Activated gamma-delta T cell (primary cell): ENCODE data around the gene TCF7L2.

Experiments
- DNase-seq: peaks from one replicate; lab custom pipeline; 2025; lab: John Stamatoyannopoulos, UW

TCF7L2 gene

DNA sequence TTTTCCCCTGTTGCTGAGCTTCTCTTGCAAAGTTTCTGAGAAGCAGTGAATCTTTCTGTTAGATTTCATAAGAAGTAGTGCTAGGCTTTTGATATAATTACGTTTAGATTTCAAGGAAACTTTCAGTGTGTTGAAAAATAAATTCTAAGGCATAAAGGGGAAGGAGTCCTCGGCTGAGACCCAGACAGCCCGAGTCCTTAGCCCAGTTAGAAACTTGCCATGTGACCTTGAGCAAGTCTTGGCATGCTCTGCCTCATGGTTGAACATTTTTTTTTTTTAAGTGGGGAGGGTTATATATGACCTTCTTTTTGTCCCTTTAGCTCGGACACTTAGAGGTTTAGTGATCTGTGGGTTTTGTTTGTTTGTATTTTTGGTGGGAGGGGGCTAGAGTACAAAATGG is 117.5 kb downstream of the TCF7L2 start:
- DNase-seq: no peak

GRCh38 chr10:113068178-113068890 is 118.3 kb downstream of the TCF7L2 start:
- no peak for DNase-seq

DNA sequence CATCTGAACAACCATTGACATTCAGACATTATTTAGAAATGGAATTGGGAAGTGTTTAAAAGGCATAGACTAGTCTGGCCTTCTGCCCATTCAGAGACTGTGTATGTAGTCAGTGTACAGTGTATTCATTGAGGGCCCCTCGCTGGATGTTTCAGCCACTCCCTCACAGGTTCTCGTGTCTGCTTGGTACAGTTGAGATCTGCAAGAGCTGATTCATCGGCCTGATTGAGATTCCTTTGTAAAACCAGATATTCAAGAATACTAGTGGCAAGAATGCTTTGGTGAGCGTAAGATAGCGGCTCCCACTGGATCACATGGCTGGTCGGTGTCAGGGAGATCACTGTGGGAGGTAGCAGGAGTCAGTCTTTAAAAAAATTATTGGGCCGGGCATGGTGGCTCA is 119.5 kb downstream of the TCF7L2 start:
- no peak for DNase-seq

DNA sequence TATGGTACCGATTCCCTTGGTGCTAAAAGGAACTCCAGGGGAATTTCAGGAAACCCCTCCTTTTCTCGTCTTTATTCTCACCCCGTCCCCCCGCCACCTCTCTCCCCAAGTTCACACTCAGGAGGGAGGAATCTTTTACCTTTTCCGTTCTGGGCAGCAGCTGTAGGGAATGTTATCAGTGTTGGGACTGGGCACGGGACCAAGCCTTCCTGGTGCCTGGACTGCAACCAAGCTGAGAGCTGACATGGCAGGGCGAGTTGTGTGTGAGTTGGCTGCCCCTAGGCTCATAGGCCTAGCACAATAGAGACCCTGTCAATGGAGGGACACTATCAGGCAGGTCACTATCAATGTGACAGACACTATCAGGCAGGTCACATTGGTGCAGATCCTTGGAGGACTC is 121.4 kb downstream of the TCF7L2 start:
- no peak for DNase-seq

DNA sequence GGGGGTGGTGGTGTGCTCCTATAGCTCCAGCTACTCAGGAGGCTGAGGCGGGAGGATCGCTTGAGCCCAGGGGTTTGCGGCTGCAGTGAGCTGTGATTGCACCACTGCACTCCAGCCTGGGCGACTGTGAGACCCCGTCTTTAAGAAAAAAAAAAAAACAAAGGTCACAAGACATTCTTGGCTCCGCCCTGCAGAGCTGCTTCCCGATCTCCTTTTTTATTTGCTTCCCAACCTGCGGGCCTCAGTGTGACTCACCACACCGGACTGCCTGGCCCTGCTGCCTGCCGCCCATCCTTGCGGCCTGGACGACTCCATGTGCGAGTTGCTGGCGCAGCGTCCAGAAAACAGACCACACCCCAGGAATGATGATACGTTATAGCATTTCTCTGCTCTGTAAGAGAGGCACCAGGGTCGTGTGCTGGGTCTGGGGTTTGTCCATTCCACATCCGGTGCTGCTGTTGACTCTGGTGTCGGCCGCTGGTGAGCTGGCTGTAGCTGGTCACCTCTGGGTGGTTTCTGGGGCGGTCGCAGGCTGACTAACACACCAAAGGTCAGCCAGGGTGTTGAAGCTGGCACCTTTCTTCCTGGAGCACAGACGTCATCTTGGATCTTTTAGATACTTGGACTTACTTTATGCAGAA is 123.6 kb downstream of the TCF7L2 start:
- no peak for DNase-seq

GRCh38 chr10:113076949-113077348 is 126.9 kb downstream of the TCF7L2 start:
- DNase-seq: no peak

DNA sequence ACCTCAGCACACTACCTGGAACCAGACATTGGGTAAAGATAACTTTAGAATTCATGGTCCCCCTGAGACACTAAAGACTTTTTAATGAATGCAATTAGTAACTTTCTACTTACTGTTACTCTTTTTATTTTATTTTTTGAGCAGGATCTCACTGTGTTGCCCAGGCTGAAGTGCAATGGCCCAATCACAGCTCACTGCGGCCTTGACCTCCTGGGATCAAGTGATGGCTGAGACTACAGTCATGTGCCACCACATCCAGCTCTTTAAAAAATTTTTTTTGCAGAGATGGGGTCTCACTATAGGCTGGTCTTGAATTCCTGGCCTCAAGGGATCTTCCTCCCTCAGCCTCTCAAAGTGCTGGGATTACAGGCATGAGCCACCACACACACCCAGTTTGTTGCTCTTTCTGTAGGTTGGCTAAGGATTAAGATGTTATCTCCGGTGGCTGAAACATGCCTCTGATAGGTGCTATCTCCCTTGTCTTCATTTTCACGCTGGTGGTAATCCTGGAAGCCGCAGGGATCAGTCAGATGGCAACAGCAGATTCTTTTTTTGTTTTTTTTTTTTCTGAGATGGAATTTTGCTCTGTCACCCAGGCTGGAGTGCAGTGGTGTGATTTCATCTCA is 128.3 kb downstream of the TCF7L2 start:
- no peak for DNase-seq

DNA sequence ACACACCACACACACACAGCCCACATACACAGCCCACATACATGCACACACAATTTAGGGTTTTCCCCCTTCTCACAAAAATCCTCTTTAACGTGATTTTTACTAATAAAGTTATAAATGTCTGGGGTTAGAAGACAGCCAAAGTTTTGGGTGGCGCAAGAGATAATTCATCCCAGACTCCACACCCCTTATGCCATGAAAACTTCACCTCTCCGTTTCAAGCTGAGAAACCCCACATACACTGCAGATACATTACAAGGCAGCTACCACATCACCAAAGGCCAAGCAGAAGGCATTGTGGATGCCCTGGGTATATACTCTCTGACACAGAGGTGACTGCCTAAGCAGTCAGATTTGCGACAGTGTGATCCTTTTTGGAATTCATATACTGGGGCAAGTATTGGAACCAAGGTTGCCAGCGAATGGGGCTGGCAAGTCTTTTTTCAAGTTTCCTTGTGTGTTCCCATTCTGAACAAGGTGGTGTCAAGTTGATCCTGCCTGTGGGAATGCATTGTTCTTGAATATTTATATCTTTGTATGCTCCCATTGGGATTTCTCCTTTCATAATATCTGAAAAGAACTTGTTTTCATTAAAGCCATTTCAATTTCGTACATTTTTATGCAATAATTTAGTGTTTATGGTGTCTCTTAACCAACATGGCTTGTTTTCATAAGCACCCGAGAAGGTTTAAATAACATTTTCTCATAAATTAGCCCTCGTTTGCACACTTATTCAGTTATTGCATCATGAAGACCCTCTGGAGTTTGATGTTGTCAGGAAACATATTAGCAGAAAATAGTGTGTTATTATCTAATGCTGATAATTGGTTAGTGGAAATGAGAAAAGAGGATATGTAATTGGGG is 130.2 kb downstream of the TCF7L2 start:
- no peak for DNase-seq

DNA sequence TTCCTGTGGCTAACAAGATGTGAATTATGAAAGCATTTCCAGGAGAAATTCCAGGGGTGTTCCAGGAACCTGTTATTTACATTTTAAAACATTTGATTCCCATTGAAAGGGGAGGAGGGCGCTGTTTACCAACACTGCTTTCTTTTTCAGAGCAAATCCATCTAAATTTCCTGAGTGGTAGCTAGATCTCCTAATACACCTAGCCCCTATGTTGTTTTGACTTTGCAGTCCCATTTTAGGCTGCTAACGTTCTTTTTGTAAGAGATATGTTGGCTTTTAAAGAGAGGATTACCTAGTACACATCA is 130.8 kb downstream of the TCF7L2 start:
- no peak for DNase-seq

- DNase-seq: no peak
These were observed 134.0 kb downstream of the TCF7L2 start for GRCh38 chr10:113084031-113084430.

GRCh38 chr10:113085776-113086175 is 135.7 kb downstream of the TCF7L2 start:
- no peak for DNase-seq

DNA sequence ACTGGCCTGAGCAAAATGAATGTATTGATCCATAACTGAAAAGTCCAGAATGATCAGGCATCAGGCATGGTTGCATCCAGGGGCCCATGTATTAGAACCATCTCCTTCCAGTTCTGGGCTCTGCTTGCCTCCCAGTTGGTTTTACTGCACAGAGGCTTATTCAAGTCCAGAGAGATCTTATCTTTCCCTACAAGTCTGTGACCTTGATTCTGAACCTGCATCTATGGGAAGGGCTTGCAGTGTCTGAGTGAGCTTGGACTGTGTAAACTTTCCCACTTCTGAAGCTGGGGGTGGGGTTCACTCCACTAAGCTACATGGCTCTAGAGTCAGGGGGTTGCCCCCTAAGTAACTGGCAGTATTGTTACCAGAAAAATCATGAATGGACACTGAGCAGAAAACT is 136.2 kb downstream of the TCF7L2 start:
- no peak for DNase-seq

DNA sequence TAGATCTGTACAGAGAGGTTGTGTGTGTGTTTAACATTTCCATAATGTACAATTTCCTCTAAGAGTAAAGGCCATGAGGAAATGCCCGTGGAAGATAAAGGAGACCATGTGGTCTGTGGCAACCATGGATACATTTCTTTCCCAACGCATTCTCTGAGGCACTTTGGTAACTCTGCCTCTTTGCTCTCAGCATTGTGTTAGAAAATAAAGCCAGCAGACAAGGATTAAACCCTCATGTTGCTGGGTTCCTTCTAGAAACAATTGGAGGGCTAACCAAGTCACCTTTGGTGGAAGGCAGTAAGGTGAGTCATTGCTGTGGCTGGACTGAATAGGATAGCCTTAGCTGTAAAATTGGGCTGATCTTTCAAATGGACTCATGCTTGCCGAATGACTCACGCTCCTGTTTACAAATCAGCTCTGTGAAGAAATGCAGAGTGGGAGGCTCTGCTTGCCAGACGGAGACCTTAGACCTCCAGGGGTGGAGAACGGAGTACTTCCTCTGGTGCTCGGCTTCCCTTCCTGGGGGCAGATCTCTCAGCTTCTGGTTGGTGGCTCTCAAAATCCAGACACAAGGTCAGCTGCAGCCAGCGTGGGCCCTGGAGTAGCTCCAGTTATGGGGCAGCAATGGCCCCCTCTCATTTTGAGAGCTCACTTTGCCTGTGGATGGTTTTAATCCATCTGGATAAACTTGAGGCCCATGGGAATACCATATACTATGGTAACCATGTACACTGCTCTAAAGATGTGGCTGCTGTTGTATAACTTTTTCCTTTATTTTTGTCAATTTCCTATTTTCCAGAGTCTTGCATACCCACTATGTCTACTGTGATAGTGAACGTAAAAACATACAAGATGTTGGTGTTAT is 137.3 kb downstream of the TCF7L2 start:
- DNase-seq: no peak

DNA sequence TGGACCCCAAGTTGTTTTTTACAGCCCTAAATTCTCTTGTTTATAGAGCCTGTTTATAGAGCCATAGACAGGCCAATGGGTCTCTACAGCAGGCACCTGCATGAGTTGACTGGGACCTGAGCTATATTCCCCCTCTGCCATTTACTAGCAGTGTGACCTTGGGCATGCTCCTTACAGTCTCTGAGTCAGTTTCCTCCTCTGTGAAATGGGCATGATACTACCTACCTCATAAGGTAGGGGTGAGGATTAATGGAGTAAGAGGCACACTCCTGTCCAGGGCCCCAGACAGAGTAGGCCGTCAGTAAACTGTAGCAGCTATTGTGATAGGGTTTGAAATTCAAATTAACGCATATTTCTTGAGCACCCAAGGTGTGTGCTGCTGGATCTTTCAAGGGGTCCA is 138.1 kb downstream of the TCF7L2 start:
- DNase-seq: no peak

DNA sequence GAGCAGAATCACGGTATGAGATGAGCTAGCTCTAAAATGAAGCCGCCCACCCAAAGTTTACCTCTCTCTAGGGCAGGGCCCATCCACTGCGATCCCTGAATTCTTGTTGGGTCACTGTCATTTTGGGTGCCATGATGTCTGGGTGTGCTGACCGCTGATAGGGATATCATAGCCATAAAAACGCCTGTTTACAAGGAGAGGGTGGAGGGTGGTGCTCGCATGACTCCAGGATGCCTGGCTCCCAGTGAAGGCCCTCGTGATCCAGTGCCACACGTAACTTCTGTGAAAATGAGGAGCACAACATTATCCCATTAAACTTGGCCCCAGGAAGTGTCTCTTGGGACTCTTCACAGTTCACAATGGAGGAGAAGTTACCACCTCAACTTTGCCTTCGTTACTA is 139.5 kb downstream of the TCF7L2 start:
- DNase-seq: no peak

GRCh38 chr10:113091920-113092319 is 141.9 kb downstream of the TCF7L2 start:
- no peak for DNase-seq

DNA sequence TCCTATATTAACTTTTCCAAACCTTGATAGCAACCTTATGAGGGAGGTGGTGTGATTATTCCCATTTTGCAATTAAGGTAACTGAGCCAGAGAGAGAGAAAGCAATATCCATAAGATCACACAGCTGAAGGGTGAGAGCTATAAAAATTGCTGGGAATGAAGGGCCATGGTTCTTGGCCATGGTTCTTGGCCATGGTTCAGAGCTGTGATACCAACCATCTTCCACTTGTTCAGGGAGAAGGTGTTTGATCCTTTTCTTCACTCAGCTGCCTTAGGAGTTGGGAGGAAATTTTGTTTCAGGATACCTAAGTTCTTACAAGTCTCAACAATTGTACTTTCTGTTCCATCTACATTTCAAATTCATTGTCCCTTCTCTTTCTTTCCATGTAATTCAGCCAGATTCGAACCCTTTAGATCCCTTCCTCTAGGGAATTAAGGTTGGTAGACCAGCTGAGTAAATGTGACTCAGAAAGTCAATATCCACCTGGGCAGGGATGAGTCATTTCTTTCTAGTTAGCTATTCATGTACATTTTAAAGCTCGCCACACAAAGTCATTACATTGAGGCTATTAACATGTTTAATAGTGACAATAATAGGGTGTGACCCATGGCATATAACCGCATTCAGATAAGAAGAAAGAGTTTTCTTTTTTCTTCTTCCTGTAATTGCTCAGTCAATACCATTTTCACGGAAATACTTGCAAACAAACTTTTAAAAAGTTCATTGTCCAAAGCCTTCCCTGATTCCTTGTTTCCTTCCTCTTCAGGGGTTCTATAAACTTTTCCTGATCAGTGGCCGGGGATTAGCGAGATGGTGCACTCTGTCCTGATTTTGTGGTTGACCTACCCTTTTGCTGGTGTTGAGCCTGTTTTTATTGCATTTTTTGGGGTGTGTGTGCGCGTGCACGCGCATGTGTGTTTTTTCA is 143.4 kb downstream of the TCF7L2 start:
- DNase-seq: no peak

DNA sequence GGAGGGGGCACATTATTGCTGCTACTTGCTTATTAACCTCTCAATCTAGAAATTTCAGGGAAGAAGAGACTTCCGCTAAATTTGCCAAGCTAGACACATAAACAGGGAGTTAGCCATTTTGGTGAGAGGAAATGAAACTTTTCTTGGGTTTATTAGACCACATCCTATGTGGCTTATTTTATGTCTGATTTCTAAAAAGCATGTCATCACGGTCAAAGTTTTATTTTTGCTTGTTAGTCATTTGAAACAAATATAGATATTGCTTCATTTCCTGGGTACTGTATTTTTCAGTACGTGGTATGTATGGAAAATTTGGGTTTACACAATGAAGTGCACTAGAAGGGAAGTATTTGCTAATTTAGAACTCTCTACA is 144.1 kb downstream of the TCF7L2 start:
- DNase-seq: no peak

DNA sequence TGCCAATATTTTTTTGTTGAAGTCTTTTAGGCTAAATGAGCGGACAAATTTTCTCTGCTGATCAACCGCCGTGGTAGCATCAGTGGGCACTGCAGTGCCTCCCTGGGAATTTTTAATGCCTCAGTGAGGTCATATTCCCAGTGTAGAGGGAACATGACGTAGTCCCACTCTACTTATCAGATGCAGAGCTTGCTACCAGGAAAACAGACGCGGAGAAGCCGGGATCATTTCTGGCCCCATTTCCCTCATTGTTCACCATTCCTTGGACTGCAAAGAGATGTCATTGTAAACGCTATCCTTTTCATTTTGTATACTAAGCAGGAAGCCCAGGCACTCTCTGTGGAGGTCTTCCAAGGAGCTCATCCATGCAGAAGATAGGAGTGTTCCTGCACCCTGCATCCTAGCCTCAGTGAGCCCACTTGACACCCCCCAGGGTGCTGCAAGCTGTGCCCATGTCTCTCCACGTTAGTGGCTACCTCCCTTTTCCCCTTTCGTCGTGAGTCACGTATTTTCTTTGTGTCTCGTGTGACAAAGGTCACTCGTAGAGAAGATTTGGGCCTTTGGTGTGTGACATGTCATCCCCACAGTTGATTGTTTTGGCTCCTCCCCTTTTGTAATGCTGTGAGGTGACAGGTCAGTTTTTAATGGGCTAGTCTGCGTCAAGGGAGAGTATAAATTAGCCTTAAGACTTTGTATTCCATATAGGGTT is 145.5 kb downstream of the TCF7L2 start:
- DNase-seq: no peak
